ENCODE results near the gene DGCR2.

DNA sequence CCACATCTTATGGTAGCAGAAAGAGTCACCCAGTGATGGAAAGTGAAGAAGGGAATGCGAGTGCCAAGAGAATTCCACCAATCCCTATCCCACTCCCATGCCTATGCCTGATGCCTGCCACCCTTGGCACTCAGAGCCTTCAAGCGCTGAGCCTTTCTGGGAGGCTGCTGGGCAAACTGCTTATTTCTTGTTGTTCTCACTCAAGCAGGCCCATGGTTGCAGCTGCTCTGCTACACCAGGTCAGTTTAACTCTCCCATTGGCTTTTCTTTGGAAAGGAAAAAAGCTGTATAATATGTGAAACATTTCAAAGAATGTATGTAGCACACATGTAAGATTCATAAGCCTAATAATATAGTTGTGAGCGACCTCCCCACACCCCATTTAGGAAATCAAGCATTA is 41.4 kb downstream of the DGCR2 start:
- TF ChIP-seq CTCF (IDR thresholded peaks at IDR 0.05; ENCODE audit: borderline replicate concordance, extremely low read depth, low read length, poor library complexity, severe bottlenecking) (no peak), EZH2 (IDR thresholded peaks at IDR 0.05; ENCODE audit: borderline replicate concordance, low read depth, low read length, severe bottlenecking) (no peak)

Measured in DND-41 (cell line).